NOMO-1 treated with DMSO at 0.1 percent for 48 hours (cell line): ENCODE measurements around the gene TMEM240.
"Not testable (repeated sequence)": the region's sequence is repeated elsewhere in the genome, so short reads cannot be mapped to it uniquely, and the experiment has no call there.

Experiments
- DNase-seq: peaks from one replicate; lab custom pipeline; 2025; ENCODE audit not compliant: unreplicated experiment; lab: John Stamatoyannopoulos, UW

TMEM240 gene

GRCh38 chr1:1505366-1505798 lies 35.0 kb downstream of the TMEM240 start:
- peak; percentile 27 for DNase-seq

DNA sequence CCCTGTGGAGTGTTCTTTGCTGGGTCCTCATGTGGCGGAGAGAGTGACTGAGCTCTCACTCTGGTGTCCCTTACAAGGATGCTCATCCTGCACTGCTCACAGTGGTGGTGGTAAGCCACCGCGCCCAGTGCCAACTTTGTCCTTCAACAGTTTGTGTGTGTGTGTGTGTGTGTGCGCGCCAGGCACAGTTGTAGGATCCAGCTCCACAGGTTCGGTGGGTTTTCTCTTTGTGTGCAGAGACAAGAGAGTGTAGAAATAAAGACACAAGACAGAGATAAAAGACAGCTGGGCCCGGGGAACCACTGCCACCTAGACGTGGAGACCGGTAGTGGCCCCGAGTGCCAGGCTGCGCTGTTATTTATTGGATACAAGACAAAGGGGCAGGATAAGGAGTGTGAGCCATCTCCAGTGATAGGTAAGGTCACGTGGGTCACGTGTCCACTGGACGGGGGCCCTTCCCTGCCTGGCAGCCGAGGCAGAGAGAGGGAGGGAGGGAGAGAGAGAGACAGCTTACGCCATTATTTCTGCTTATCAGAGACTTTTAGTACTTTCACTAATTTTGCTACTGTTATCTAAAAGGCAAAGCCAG lies 35.6 kb downstream of the TMEM240 start:
- DNase-seq: peak; percentile 67

DNA sequence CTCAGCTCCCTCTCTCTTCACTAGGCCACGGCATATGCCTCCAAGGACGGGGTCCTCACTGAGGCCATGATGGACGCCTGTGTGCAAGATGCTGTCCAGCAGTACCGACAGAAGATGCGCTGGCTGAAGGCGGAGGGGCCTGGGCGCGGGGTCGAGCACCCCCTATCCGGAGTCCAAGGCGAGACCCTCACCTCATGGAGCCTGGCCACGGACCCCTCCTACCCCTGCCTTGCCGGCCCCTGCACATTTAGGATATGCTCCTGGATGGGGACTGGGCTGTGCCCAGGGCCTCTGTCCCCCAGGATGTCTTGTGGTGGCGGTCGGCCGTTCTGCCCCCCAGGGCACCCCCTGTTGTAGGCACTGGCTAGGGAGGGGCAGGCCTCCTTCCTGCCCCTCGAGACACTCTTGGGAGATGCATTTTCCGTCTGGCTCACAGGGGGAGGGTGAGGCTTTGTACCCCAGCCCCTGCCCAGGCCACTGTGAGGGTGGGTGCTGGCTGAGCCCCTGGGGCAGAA lies 44.9 kb downstream of the TMEM240 start:
- not testable (repeated sequence) for DNase-seq

DNA sequence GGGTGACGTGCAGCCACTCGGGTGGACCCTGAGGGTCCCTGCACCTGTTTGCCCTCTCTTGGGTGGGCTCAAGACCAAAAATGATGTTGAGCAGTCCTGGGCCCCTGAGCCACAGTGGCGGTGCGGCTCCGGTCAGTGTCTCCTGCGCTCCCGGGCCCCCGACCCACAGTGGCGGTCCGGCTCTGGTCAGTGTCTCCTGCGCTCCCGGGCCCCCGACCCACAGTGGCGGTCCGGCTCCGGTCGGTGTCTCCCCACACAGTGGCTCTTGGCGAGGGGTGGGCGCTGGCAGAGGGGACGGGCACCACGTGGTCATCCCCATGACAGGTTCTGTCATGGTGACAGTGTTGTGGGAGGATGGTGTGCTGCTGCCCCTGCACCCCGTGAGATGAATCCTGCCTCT lies 46.1 kb downstream of the TMEM240 start:
- not testable (repeated sequence) for DNase-seq

DNA sequence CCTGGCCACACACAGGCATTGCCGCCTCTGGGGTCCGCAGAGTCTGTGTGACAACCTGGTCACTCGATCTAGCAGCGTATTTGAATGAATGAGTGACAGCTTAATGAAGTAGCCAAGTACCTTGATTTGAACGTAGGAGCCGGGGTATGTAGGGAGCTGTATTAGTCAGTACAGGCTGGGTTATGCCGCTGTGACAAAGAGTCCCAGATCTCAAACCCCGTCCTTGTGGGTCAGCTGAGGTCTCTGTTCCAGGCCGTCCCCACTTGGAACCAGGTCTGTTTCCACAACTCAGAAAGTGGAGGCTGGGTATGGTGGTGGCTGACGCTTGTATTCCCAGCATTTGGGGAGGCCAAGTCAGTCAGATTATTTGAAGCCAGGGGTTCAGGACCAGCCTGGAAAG lies 48.8 kb downstream of the TMEM240 start:
- DNase-seq: no peak

DNA sequence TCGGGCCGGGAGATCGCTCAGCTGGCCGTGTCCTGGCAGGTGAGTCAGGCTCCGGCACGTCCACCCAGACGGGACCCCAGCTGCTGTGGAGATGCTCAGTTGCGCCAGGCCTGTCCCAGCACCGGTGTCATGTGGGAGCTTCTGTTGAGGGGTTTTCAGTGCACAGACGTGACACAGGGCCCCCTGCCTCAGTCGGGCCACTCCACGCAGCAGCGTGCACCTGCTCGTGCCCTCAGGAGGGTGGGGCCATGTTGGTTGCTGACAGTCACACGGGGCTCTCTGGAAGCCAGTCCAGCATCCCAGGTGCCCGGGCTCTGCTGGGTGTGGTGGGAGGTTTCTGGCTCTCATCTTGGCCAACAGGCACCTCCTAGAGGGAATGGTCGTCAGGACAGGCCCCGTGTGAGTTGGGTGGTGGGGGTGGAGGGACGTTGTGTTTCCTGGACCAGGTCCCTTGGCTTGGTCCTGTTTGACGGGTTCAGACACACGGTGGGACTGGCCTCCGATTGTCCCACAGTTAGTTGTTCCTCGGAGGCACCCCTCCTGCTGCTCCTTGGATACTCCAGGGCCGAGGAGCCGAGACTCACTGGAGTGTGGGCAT lies 49.7 kb downstream of the TMEM240 start:
- DNase-seq: no peak

DNA sequence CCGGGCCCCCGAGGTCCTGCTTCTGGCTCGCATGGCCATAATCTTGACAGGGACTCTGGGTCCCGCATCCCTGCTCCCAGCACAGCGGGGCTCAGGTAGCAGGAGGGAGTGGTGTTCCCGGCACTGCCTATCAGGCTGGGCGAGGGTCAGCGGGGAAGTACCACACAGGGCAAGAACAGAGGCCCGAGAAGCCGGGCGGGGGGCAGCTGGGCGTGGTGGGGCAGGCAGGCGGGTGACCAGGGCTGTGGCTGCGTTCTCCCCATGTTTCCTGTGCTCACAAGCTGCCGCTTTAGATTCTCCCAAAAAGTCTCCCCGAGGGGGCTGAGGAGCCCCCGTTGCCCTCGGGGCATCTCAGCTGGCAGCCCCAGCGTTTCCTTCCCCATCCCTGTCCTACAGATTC lies 50.6 kb downstream of the TMEM240 start:
- no peak for DNase-seq

DNA sequence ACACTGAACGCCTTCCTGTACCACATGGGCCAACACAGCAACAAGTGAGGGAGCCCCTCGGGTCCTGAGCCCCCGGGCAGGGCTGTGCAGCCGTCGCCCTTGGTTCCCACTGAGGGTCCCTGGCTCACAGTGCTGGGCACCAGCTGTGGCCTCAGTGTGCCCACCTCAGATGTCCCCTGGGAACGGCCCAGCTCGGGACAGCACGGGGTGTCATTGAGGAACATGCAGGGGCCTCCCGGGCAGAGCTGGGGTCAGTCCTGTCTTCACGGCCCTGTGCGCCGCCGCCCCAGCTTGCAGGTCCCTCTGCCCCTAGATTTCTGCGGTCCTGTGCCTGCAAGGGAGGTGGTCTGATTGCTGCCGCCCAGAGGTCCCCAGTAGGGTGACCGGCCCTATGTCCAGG lies 51.2 kb downstream of the TMEM240 start:
- DNase-seq: no peak

GRCh38 chr1:1487701-1488100 lies 52.7 kb downstream of the TMEM240 start:
- no peak for DNase-seq

DNA sequence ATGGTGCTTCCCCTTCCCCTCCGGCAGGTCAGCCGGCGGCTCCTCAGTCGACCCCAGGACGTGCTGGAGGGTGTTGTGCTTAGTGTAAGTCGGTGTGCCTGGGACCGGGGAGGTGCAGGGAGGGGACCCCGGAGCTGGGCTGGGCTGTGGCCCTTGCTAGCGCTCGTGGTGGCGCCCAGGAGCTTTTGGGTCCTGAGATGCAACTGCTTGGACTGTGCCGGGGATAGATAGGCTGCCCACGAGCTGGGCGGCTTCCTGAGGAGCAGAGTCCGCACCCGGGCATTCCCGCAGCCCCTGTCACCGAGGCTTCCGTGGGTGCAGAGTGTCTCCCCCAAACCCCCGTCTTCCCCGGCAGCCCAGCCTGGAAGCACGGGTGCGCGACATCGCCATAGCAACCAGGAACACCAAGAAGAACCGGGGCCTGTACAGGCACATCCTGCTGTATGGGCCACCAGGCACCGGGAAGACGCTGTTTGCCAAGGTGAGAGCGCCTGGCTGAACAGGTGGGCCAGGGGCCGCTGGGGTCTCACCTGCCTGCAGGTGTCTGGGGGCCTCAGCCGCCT lies 54.6 kb downstream of the TMEM240 start:
- not testable (repeated sequence) for DNase-seq

GRCh38 chr1:1484976-1485750 lies 55.3 kb downstream of the TMEM240 start:
- not testable (repeated sequence) for DNase-seq
